Hepatocyte (in vitro differentiated cells): Measurements from ENCODE around the gene DOHH. TPM values are rescaled to one million over a fixed set of nuclear protein-coding genes. Genes with fewer than 3 reads are reported as not detected.

Source experiments
- DNase-seq: peaks from one replicate; pipeline ENCODE4 v3.0.0-alpha.2; 2016; ENCODE audit warnings: low spot score
- H2AFZ ChIP-seq: fragments of 200-600 bp; sonication (generic); 2 replicates; pipeline ENCODE4 v1.6.0; 2016; ENCODE audit warnings: antibody characterized with exemption, mild to moderate bottlenecking
- H3K27ac ChIP-seq: fragments of 200-600 bp; sonication (generic); 2 replicates; pipeline ENCODE4 v1.5.1; 2016; ENCODE audit warnings: mild to moderate bottlenecking
- H3K27me3 ChIP-seq: fragments of 200-600 bp; sonication (generic); 2 replicates; pipeline ENCODE4 v1.6.1; 2016
- H3K36me3 ChIP-seq: fragments of 200-600 bp; sonication (generic); replicated peaks from 2 replicates; pipeline ENCODE4 v1.5.1; 2016; ENCODE audit warnings: low read depth; ENCODE audit not compliant: insufficient read depth
- H3K4me1 ChIP-seq: fragments of 200-600 bp; sonication (generic); 2 replicates; pipeline ENCODE4 v1.5.1; 2016; ENCODE audit warnings: mild to moderate bottlenecking, moderate library complexity; ENCODE audit not compliant: insufficient read depth
- H3K4me2 ChIP-seq: fragments of 200-600 bp; sonication (generic); 2 replicates; pipeline ENCODE4 v1.6.0; 2016
- H3K4me3 ChIP-seq: fragments of 200-600 bp; sonication (generic); 2 replicates; pipeline ENCODE4 v1.5.1; 2016; ENCODE audit warnings: mild to moderate bottlenecking
- H3K79me2 ChIP-seq: fragments of 200-600 bp; sonication (generic); 2 replicates; pipeline ENCODE4 v1.6.0; 2017; ENCODE audit warnings: mild to moderate bottlenecking
- H3K9me2 ChIP-seq: fragments of 200-600 bp; sonication (generic); replicated peaks from 2 replicates; pipeline ENCODE4 v1.6.0; 2017; ENCODE audit warnings: mild to moderate bottlenecking; ENCODE audit not compliant: insufficient read depth
- H3K9me3 ChIP-seq: fragments of 200-600 bp; sonication (generic); 2 replicates; pipeline ENCODE4 v1.5.1; 2016; ENCODE audit warnings: low read depth, mild to moderate bottlenecking
- H4K20me1 ChIP-seq: fragments of 200-600 bp; sonication (generic); 2 replicates; pipeline ENCODE4 v1.6.0; 2016; ENCODE audit warnings: mild to moderate bottlenecking; ENCODE audit not compliant: insufficient read depth, poor library complexity, severe bottlenecking
- CTCF ChIP-seq: fragments of 200-600 bp; sonication (generic); IDR thresholded peaks from 2 replicates; pipeline ENCODE4 v1.5.1; 2016; ENCODE audit warnings: antibody characterized with exemption, mild to moderate bottlenecking; ENCODE audit not compliant: poor library complexity
- EZH2 ChIP-seq: fragments of 200-600 bp; sonication (generic); IDR thresholded peaks from 2 replicates; pipeline ENCODE4 v1.6.1; 2016; ENCODE audit warnings: antibody characterized with exemption, mild to moderate bottlenecking, borderline replicate concordance
- EZH2phosphoT487 ChIP-seq: fragments of 200-600 bp; sonication (generic); IDR thresholded peaks from one replicate; pipeline ENCODE4 v1.6.1; 2018; ENCODE audit warnings: antibody characterized with exemption, mild to moderate bottlenecking, low read depth, moderate library complexity; ENCODE audit not compliant: unreplicated experiment, severe bottlenecking
- WGBS: methylation state at CpG from one replicate; pipeline ENCODE4 v1.1.6; 2016; ENCODE audit warnings: low lambda C conversion rate; ENCODE audit errors: missing lambda C conversion rate; 5-methylcytosine and 5-hydroxymethylcytosine counted together
- polyA plus RNA-seq: library from polyadenylated mRNA; unstranded; fragments of >200 nt; fragmentation: Nextera tagmentation; extraction: Ambion mirVana; gene quantifications from 2 replicates; pipeline ENCODE4 v1.2.1, GENCODE V29; 2016
- total RNA-seq: library from RNA; depleted of rRNA; stranded (reverse); fragments of >200 nt; gene quantifications from 2 replicates; pipeline ENCODE4 v1.2.3, GENCODE V29; 2014

The DOHH gene
- total and polyA plus RNA-seq, 2 experiments from 2014 or later: 14.9 to 17.6 TPM

GRCh38 chr19:3537438-3538240 is 37.2 kb upstream of the DOHH start:
- H3K4me2 ChIP-seq: no peak overlapping the region
- peaks cover 3% of the 10 kb centered on the region for H4K20me1 ChIP-seq
- H3K4me3 ChIP-seq: no peak overlapping the region
- no peak for DNase-seq
- no peaks in the 10 kb centered on the region for H3K4me1 ChIP-seq
- TF ChIP-seq EZH2 (no peak), CTCF (no peak), EZH2phosphoT487 (no peak)
- no peaks in the 10 kb centered on the region for H3K79me2 ChIP-seq
- no peaks in the 10 kb centered on the region for H3K36me3 ChIP-seq
- no peaks in the 10 kb centered on the region for H3K27me3 ChIP-seq
- no peaks in the 10 kb centered on the region for H3K9me3 ChIP-seq
- H2AFZ ChIP-seq: no peak overlapping the region
- no peak overlapping the region for H3K27ac ChIP-seq
- WGBS: 79% methylated on average over 15 of the region's 22 CpGs
- no peaks in the 10 kb centered on the region for H3K9me2 ChIP-seq

- H4K20me1 ChIP-seq: peaks cover 3% of the 10 kb centered on the region
- H3K9me3 ChIP-seq: no peaks in the 10 kb centered on the region
- H3K4me3 ChIP-seq: no peak overlapping the region
- H3K36me3 ChIP-seq: no peaks in the 10 kb centered on the region
- H3K27me3 ChIP-seq: no peaks in the 10 kb centered on the region
- no peak for DNase-seq
- H3K4me2 ChIP-seq: no peak overlapping the region
- 80% methylated on average over 10 of the region's 13 CpGs for WGBS
- TF ChIP-seq EZH2phosphoT487 (no peak), CTCF (no peak), EZH2 (no peak)
- H3K27ac ChIP-seq: no peak overlapping the region
- no peak overlapping the region for H2AFZ ChIP-seq
- H3K4me1 ChIP-seq: no peaks in the 10 kb centered on the region
- no peaks in the 10 kb centered on the region for H3K79me2 ChIP-seq
- no peaks in the 10 kb centered on the region for H3K9me2 ChIP-seq
These were observed 36.6 kb upstream of the DOHH start for GRCh38 chr19:3537101-3537437.

GRCh38 chr19:3536429-3537100 is 36.1 kb upstream of the DOHH start:
- Histone ChIP-seq H3K79me2 (no peaks in the 10 kb centered on the region), H3K27ac (no peak overlapping the region), H3K9me3 (no peaks in the 10 kb centered on the region), H3K4me3 (no peak overlapping the region), H2AFZ (no peak overlapping the region), H4K20me1 (peaks cover 3% of the 10 kb centered on the region), H3K36me3 (no peaks in the 10 kb centered on the region), H3K4me1 (no peaks in the 10 kb centered on the region), H3K27me3 (no peaks in the 10 kb centered on the region), H3K4me2 (no peak overlapping the region), H3K9me2 (no peaks in the 10 kb centered on the region)
- TF ChIP-seq EZH2phosphoT487 (no peak), EZH2 (no peak), CTCF (no peak)
- DNase-seq: no peak
- WGBS: 92% methylated on average over 27 of the region's 27 CpGs
